Activated CD4-positive, alpha-beta T cell treated with anti-CD3 and anti-CD28 coated beads, Interleukin-2, amount 10 ng/mL, durations not matched to agents 7 days and 5 days (primary cell): ENCODE data around the gene SLC19A1. TPM values are rescaled to one million over a fixed set of nuclear protein-coding genes. Genes with fewer than 3 reads are reported as not detected.
"Not testable (repeated sequence)": the region's sequence is repeated elsewhere in the genome, so short reads cannot be mapped to it uniquely, and the experiment has no call there.

Experiments used
- CTCF ChIA-PET: fragments of 350-600 bp; sonication (Branson Sonifier 250); formaldehyde crosslinking; loops from one replicate; lab custom pipeline; 2021; ENCODE audit warnings: antibody characterized with exemption; lab: Charles Lee
- POLR2A ChIA-PET: fragments of 350-600 bp; sonication (Branson Sonifier 250); formaldehyde crosslinking; loops from one replicate; lab custom pipeline; 2021; ENCODE audit warnings: antibody characterized with exemption; lab: Charles Lee
- DNase-seq: peaks from one replicate; pipeline ENCODE4 v3.0.0-alpha.2; 2020
- H3K27ac Mint-ChIP-seq: one replicate; pipeline ENCODE4 v1.8.0; 2021; ENCODE audit warnings: mild to moderate bottlenecking, moderate library complexity, mixed read lengths
- H3K27me3 Mint-ChIP-seq: one replicate; pipeline ENCODE4 v1.8.0; 2021; ENCODE audit warnings: mixed read lengths
- H3K36me3 Mint-ChIP-seq: one replicate; pipeline ENCODE4 v1.8.0; 2021; ENCODE audit warnings: low read depth, mixed read lengths
- H3K4me1 Mint-ChIP-seq: one replicate; pipeline ENCODE4 v1.8.0; 2021; ENCODE audit warnings: mixed read lengths
- H3K4me3 Mint-ChIP-seq: one replicate; pipeline ENCODE4 v1.8.0; 2021; ENCODE audit warnings: mild to moderate bottlenecking, moderate library complexity, mixed read lengths
- H3K9me3 Mint-ChIP-seq: one replicate; pipeline ENCODE4 v1.8.0; 2021; ENCODE audit warnings: mixed read lengths
- total RNA-seq, 2 experiments: library from RNA; stranded (reverse); gene quantifications; one replicate each; pipeline ENCODE4 v1.2.3, GENCODE V29; 2021

SLC19A1 gene
- total RNA-seq, 2 experiments from 2014 or later: 43.8 to 46.8 TPM

DNA sequence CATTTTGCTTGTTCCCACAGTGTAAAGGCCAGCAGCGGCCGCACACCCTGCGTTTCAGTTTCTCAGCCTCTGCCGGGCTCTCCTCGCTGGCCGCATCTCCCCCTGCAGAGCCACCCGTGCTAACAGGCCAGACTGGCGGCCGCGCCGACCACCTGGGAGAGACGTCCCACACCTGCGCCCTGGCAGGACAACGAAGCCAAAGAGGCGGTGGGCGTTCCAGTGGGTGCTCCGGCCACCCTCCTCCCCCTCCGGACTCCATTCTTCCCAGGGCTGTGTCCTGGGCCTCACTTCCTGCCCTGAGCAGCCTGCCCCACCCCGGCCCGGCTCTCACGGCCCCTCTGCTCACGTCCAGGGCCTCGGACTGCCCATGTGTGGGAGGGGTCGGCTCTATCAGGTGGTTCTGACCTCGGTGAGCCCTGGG, 31.9 kb upstream of the SLC19A1 start:
- POLR2A ChIA-PET: no interaction called here
- CTCF ChIA-PET: interaction anchor here (0.6 kb wide), 1 partner anchor 11 kb away, joined by 3 read pairs; no protein-coding TSS in a partner anchor
- no peaks in the 10 kb centered on the region for H3K9me3 Mint-ChIP-seq
- no peak for DNase-seq
- no peaks in the 10 kb centered on the region for H3K27me3 Mint-ChIP-seq
- no peaks in the 10 kb centered on the region for H3K4me1 Mint-ChIP-seq
- no peaks in the 10 kb centered on the region for H3K36me3 Mint-ChIP-seq
- H3K27ac Mint-ChIP-seq: no peak overlapping the region
- no peak overlapping the region for H3K4me3 Mint-ChIP-seq

- Mint-ChIP-seq H3K36me3 (no peaks in the 10 kb centered on the region), H3K4me3 (no peak overlapping the region), H3K27ac (no peak overlapping the region), H3K4me1 (no peaks in the 10 kb centered on the region), H3K9me3 (no peaks in the 10 kb centered on the region), H3K27me3 (peaks cover 2% of the 10 kb centered on the region)
- ChIA-PET POLR2A (no interaction called here), CTCF (interaction anchor here (0.5 to 1.0 kb wide), 4 partner anchors 11 to 569 kb away, joined by 3 to 6 read pairs (median 4); no protein-coding TSS in a partner anchor)
- DNase-seq: no peak
Observed at GRCh38 chr21:45573452-45574035, 31.3 kb upstream of the SLC19A1 start.

- Mint-ChIP-seq H3K36me3 (no peaks in the 10 kb centered on the region), H3K4me1 (no peaks in the 10 kb centered on the region), H3K9me3 (no peaks in the 10 kb centered on the region), H3K27me3 (peaks cover 6% of the 10 kb centered on the region), H3K27ac (no peak overlapping the region), H3K4me3 (no peak overlapping the region)
- POLR2A ChIA-PET: no interaction called here
- CTCF ChIA-PET: interaction anchor here (0.5 to 1.0 kb wide), 3 partner anchors 17 to 570 kb away, joined by 3 to 6 read pairs (median 4); no protein-coding TSS in a partner anchor
- DNase-seq: no peak
Observed at GRCh38 chr21:45572783-45573451, 30.7 kb upstream of the SLC19A1 start.

GRCh38 chr21:45572231-45572630, 30.0 kb upstream of the SLC19A1 start:
- Mint-ChIP-seq H3K4me3 (no peak overlapping the region), H3K27ac (no peak overlapping the region), H3K36me3 (no peaks in the 10 kb centered on the region), H3K9me3 (no peaks in the 10 kb centered on the region), H3K27me3 (peaks cover 11% of the 10 kb centered on the region), H3K4me1 (no peaks in the 10 kb centered on the region)
- ChIA-PET POLR2A (no interaction called here), CTCF (no interaction called here)
- DNase-seq: no peak

GRCh38 chr21:45571641-45572040, 29.4 kb upstream of the SLC19A1 start:
- no peak for DNase-seq
- H3K27ac Mint-ChIP-seq: no peak overlapping the region
- H3K4me3 Mint-ChIP-seq: no peak overlapping the region
- no peaks in the 10 kb centered on the region for H3K36me3 Mint-ChIP-seq
- POLR2A ChIA-PET: no interaction called here
- CTCF ChIA-PET: no interaction called here
- H3K27me3 Mint-ChIP-seq: peaks cover 17% of the 10 kb centered on the region
- H3K4me1 Mint-ChIP-seq: no peaks in the 10 kb centered on the region
- no peaks in the 10 kb centered on the region for H3K9me3 Mint-ChIP-seq

DNA sequence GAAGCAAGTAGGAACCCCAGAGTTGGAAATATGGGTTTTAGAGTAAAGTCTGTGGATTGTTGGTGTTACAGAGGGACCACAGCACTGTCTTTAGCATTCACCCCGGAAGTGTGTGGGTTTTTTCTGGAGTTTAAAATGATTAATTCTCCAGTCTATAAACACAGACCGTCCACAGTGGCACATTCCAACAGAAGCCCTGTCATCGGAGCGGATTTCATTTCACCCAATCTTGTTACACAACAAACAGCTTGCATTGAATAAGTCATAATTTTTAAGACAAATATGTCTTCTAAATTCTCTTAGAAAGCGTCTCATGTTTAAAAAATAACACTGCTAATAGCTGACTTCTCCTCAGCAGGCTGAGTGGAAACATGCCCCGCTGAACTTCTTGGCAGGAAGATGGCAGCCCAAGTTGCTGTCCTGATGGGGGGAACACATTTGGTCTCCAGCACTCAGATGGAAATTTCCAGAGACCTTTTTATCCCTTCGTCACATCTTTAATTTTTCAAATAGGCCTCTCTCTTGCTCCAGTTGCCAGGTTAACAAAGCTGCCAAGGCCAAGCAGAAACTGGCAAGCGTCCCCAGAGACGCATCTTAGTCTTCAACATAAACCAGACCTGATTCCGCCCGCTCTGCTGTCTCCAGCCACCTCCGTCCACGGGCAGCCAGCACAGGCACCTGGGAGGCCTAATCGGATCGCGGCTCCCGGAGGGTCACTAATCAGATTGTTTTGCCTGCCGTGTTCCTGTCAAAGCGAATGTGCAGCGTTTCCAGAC, 28.8 kb upstream of the SLC19A1 start:
- Mint-ChIP-seq H3K27me3 (peaks cover 17% of the 10 kb centered on the region), H3K27ac (no peak overlapping the region), H3K4me1 (no peaks in the 10 kb centered on the region), H3K9me3 (no peaks in the 10 kb centered on the region), H3K4me3 (no peak overlapping the region), H3K36me3 (no peaks in the 10 kb centered on the region)
- ChIA-PET CTCF (no interaction called here), POLR2A (no interaction called here)
- no peak for DNase-seq

DNA sequence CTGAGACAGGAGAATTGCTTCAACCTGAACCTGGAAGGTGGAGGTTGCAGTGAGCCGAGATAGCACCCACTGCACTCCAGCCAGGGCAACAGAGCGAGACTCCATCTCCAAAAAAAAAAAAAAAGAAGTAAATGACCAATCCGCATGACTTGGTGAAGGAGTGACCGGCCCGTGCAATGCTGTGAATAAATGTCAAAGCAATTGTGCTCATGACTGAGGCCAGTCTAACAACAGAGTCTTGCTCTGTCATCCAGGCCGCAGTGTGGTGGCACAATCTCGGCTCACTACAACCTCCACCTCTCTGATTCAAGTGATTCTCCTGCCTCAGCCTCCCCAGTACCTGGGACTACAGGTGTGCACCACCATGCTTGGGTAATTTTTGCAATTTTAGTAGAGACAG, 27.8 kb upstream of the SLC19A1 start:
- H3K27me3 Mint-ChIP-seq: peaks cover 20% of the 10 kb centered on the region
- no peaks in the 10 kb centered on the region for H3K9me3 Mint-ChIP-seq
- H3K4me1 Mint-ChIP-seq: no peaks in the 10 kb centered on the region
- ChIA-PET CTCF (interaction anchor here (2.0 kb wide), 1 partner anchor 14 kb away, joined by 7 read pairs; no protein-coding TSS in a partner anchor), POLR2A (no interaction called here)
- no peak overlapping the region for H3K27ac Mint-ChIP-seq
- H3K4me3 Mint-ChIP-seq: no peak overlapping the region
- no peak for DNase-seq
- H3K36me3 Mint-ChIP-seq: no peaks in the 10 kb centered on the region

GRCh38 chr21:45568383-45568782, 26.1 kb upstream of the SLC19A1 start:
- Mint-ChIP-seq H3K4me1 (no peaks in the 10 kb centered on the region), H3K36me3 (no peaks in the 10 kb centered on the region), H3K27me3 (peaks cover 32% of the 10 kb centered on the region), H3K27ac (no peak overlapping the region), H3K4me3 (no peak overlapping the region), H3K9me3 (no peaks in the 10 kb centered on the region)
- ChIA-PET CTCF (interaction anchor here (0.6 to 2.0 kb wide), 2 partner anchors 12 to 684 kb away, joined by 3 to 7 read pairs; no protein-coding TSS in a partner anchor), POLR2A (no interaction called here)
- DNase-seq: no peak

GRCh38 chr21:45564137-45564536, 21.9 kb upstream of the SLC19A1 start:
- H3K27me3 Mint-ChIP-seq: peaks cover 42% of the 10 kb centered on the region
- DNase-seq, CTCF ChIA-PET, H3K4me3 Mint-ChIP-seq, H3K27ac Mint-ChIP-seq, H3K9me3 Mint-ChIP-seq, H3K4me1 Mint-ChIP-seq, H3K36me3 Mint-ChIP-seq, POLR2A ChIA-PET: not testable (repeated sequence)

DNA sequence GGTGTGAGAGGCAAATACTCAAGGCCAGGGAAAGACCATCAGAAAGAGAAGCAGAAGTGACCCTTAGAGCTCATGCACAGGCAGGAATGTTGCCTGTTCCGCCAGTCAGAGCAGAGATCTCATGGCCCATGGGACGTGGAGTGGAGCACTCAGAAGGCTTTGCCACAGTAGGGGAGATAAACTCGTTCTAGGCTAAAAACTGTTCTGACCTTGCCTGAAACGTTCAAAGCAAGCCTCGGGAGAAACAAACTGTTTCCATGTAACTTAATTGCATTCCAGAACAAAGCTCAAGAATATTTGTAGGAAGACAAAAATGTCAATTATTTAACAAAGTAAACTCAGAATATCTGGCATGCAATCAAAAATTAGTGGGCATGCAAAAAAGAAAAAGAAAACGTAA, 20.7 kb upstream of the SLC19A1 start:
- POLR2A ChIA-PET: no interaction called here
- H3K4me3 Mint-ChIP-seq: no peak overlapping the region
- H3K27me3 Mint-ChIP-seq: peaks cover 37% of the 10 kb centered on the region
- H3K36me3 Mint-ChIP-seq: no peaks in the 10 kb centered on the region
- no peaks in the 10 kb centered on the region for H3K4me1 Mint-ChIP-seq
- DNase-seq: no peak
- no peaks in the 10 kb centered on the region for H3K9me3 Mint-ChIP-seq
- CTCF ChIA-PET: no interaction called here
- no peak overlapping the region for H3K27ac Mint-ChIP-seq

DNA sequence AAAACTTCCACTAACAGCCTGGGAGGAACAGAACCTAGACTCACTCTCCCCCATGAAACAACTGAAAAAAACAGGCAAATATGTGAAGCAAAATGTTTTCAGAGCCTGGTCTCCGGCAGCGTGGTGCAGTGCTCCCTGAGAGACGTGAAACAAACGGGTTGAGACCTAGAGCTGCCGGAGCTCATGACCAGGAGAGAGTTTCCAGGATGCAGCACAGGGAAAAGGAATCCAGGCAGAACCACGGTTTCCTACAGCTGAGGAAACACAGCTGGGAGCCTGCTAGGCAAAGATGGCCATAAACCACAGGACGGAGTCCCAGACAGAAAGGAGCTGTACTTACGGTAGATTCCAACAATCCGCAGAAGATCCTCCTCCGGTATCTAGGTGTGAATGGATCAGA, 20.2 kb upstream of the SLC19A1 start:
- H3K36me3 Mint-ChIP-seq: no peaks in the 10 kb centered on the region
- no peaks in the 10 kb centered on the region for H3K9me3 Mint-ChIP-seq
- ChIA-PET CTCF (no interaction called here), POLR2A (no interaction called here)
- no peak for DNase-seq
- H3K4me3 Mint-ChIP-seq: no peak overlapping the region
- peaks cover 33% of the 10 kb centered on the region for H3K27me3 Mint-ChIP-seq
- no peak overlapping the region for H3K27ac Mint-ChIP-seq
- H3K4me1 Mint-ChIP-seq: no peaks in the 10 kb centered on the region

DNA sequence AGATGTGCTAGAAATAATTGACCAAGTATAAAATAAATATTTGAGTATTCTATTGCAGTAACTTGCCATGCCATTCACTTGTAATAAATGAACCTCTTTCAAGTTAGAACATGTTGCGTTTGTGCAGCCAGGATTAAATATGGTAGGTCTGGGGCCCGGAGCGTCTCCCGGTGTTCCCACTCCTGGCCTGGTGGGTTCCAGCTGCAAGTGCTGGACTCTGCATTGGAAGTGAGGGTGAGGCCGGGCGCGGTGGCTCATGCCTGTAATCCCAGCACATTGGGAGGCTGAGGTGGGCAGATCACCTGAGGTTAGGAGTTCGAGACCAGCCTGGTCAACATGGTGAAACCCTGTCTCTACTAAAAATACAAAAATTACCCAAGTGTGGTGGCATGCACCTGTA, 19.0 kb upstream of the SLC19A1 start:
- H3K4me1 Mint-ChIP-seq, H3K9me3 Mint-ChIP-seq, H3K36me3 Mint-ChIP-seq, DNase-seq, H3K27ac Mint-ChIP-seq, CTCF ChIA-PET, H3K4me3 Mint-ChIP-seq, POLR2A ChIA-PET: not testable (repeated sequence)
- peaks cover 27% of the 10 kb centered on the region for H3K27me3 Mint-ChIP-seq
